Ovary (tissue), 9 donors: ENCODE results near the gene SPAG8. TPM values are rescaled to one million over a fixed set of nuclear protein-coding genes. Genes with fewer than 3 reads are reported as not detected.

Source experiments
- DNase-seq, 5 donors: peaks; one replicate each; pipeline ENCODE4 v3.0.0-alpha.2; 2019 to 2020
- H3K27ac ChIP-seq, 2 donors: fragments of 200-600 bp; one replicate each; pipeline versions ENCODE4 v1.5.1 to v1.8.0; 2019 to 2022
- H3K27me3 ChIP-seq: fragments of 200-600 bp; one replicate; pipeline ENCODE4 v1.8.0; 2022
- H3K36me3 ChIP-seq: fragments of 200-600 bp; sonication (generic); one replicate; pipeline ENCODE4 v1.5.1; 2019
- H3K4me1 ChIP-seq: one replicate; pipeline ENCODE4 v1.8.1; 2013; ENCODE audit warnings: mild to moderate bottlenecking, moderate library complexity; ENCODE audit not compliant: insufficient read depth
- H3K4me3 ChIP-seq: fragments of 200-600 bp; sonication (generic); one replicate; pipeline ENCODE4 v1.5.1; 2017
- H3K9me3 ChIP-seq, 2 donors: fragments of 200-600 bp in 1 of 2; sonication (generic) in 1 of 2; one replicate each; pipeline versions ENCODE4 v1.5.1 to v1.8.1; 2013 to 2019; ENCODE audit warnings: mild to moderate bottlenecking in 1 of 2, moderate library complexity in 1 of 2
- CTCF ChIP-seq, 3 donors: fragments of 450-650 bp in 2 of 3; fragments of 200-600 bp in 1 of 3; IDR thresholded peaks; one replicate each; pipeline versions ENCODE4 v1.5.1 to v1.8.0; 2016 to 2022; ENCODE audit warnings: antibody characterized with exemption in 3 of 3, mild to moderate bottlenecking in 1 of 3
- EP300 ChIP-seq: sonication (generic); formaldehyde crosslinking; IDR thresholded peaks from one replicate; pipeline ENCODE4 v1.6.1; 2017; ENCODE audit warnings: antibody characterized with exemption
- POLR2A ChIP-seq: fragments of 450-650 bp; IDR thresholded peaks from one replicate; pipeline ENCODE4 v1.6.1; 2017; ENCODE audit warnings: antibody characterized with exemption, mild to moderate bottlenecking, moderate library complexity
- WGBS, 3 donors: extraction: QIAGEN DNeasy Blood & Tissue Kit in 1 of 3; methylation state at CpG; one replicate each; pipeline versions ENCODE4 v1.1.5 to v1.1.7; 2013 to 2017; 5-methylcytosine and 5-hydroxymethylcytosine counted together
- intact Hi-C, 4 donors: fragments of 100-400 bp; cut with DNase I; formaldehyde crosslinking; loops; one replicate each; pipeline versions ENCODE4 v1.11.0 to v1.15.1; 2022 to 2023
- polyA plus RNA-seq, 2 donors: library from polyadenylated mRNA; stranded (reverse); fragments of 200-250 nt in 1 of 2; fragments of 350-450 nt in 1 of 2; fragmentation: Illumina TruSeq in 1 of 2; extraction: RNeasy Lipid Tissue Mini Kit (QIAGEN cat#74804) in 1 of 2; gene quantifications; one replicate each; pipeline ENCODE4 v1.2.3, GENCODE V29; 2013 to 2014
- total RNA-seq, 7 donors: library from RNA; depleted of rRNA in 2 of 7; stranded (reverse); fragments of >200 nt in 2 of 7; fragmentation: NEBNext Ultra II Directional in 3 of 7; extraction: Animal tissue kit (Norgen Biotek cat#: 25700) in 3 of 7; gene quantifications; one replicate each; pipeline versions ENCODE4 v1.1.0 to v1.2.4, GENCODE V29; 2016 to 2023
- donor health status: DM: no; HTN: no; CAD: no; lungs with moderate emphysema.
- donor health status: DM: no; HTN: no; CAD: no.
- donor health status: Bipolar disorder and iron deficiency.
- donor health status: DM: yes; HTN: yes; CAD: no.
- donor health status: DM: no; HTN: no; CAD: no.
- donor health status: DM: yes; HTN: yes; CAD: no.

SPAG8 gene
- total and polyA plus RNA-seq, 9 donors: 2.1 to 28.1 (median 4.6) TPM

- Histone ChIP-seq H3K4me3 (no peak overlapping the region), H3K9me3 (no peaks in the 10 kb centered on the region), H3K27ac (peak overlapping the region in 1 of 2 donors; percentile 27), H3K36me3 (no peaks in the 10 kb centered on the region), H3K27me3 (no peaks in the 10 kb centered on the region), H3K4me1 (peaks cover 1% of the 10 kb centered on the region)
- 53 to 64% (median 60%) methylated on average over 53 of the region's 53 CpGs for WGBS, 3 donors
- TF ChIP-seq EP300 (no peak), POLR2A (no peak), CTCF (IDR thresholded peaks at IDR 0.05) (no peak)
- intact Hi-C loops: no loop called here
- peak in 2 of 5 donors; percentile 34 to 46 for DNase-seq
These were observed 34.0 kb upstream of the SPAG8 start for GRCh38 chr9:35845824-35846771.

GRCh38 chr9:35844628-35845270 lies 32.7 kb upstream of the SPAG8 start:
- Histone ChIP-seq H3K27ac (no peak overlapping the region), H3K27me3 (no peaks in the 10 kb centered on the region), H3K36me3 (no peaks in the 10 kb centered on the region), H3K4me3 (no peak overlapping the region), H3K9me3 (no peaks in the 10 kb centered on the region), H3K4me1 (peaks cover 1% of the 10 kb centered on the region)
- intact Hi-C loops: no loop called here
- TF ChIP-seq POLR2A (no peak), EP300 (no peak), CTCF (IDR thresholded peaks at IDR 0.05) (no peak)
- DNase-seq: no peak
- 20 to 30% (median 24%) methylated on average over 7 of the region's 7 CpGs for WGBS, 3 donors

GRCh38 chr9:35842795-35843194 lies 30.7 kb upstream of the SPAG8 start:
- DNase-seq: no peak
- no peaks in the 10 kb centered on the region for H3K36me3 ChIP-seq
- TF ChIP-seq CTCF (IDR thresholded peaks at IDR 0.05) (no peak), EP300 (no peak)
- H3K4me1 ChIP-seq: peaks cover 1% of the 10 kb centered on the region
- no peak overlapping the region for H3K4me3 ChIP-seq
- H3K27ac ChIP-seq: no peak overlapping the region
- no peaks in the 10 kb centered on the region for H3K27me3 ChIP-seq
- 93 to 95% (median 95%) methylated on average over 3 of the region's 3 CpGs for WGBS, 3 donors
- intact Hi-C loops: no loop called here
- H3K9me3 ChIP-seq: no peaks in the 10 kb centered on the region

GRCh38 chr9:35842020-35842745 lies 30.1 kb upstream of the SPAG8 start:
- DNase-seq: no peak
- no peak overlapping the region for H3K27ac ChIP-seq

More at GRCh38 chr9:35842020-35842745, 30.1 kb upstream of the SPAG8 start:
- no peaks in the 10 kb centered on the region for H3K36me3 ChIP-seq
- no peak overlapping the region for H3K4me3 ChIP-seq
- no peaks in the 10 kb centered on the region for H3K27me3 ChIP-seq
- WGBS, 3 donors: 92 to 95% (median 92%) methylated on average over 17 of the region's 17 CpGs
- peaks cover 1% of the 10 kb centered on the region for H3K4me1 ChIP-seq
- H3K9me3 ChIP-seq: no peaks in the 10 kb centered on the region
- intact Hi-C loops: no loop called here
- TF ChIP-seq POLR2A (no peak), CTCF (IDR thresholded peaks at IDR 0.05) (no peak), EP300 (no peak)
